ENCODE results near the gene RUFY2.

The RUFY2 gene

GRCh38 chr10:68342909-68343516 lies 64.1 kb downstream of the RUFY2 start:
- ATAC-seq (replicated peaks) (no peak), DNase-seq (no peak)
- no peak overlapping the region for H3K27ac Mint-ChIP-seq
- H3K4me3 Mint-ChIP-seq = no peak overlapping the region
- H3K4me1 Mint-ChIP-seq = peaks cover 6 to 7% of the 10 kb centered on the region in 2 donors
- H3K9me3 Mint-ChIP-seq = no peaks in the 10 kb centered on the region
- H3K27me3 Mint-ChIP-seq = no peaks in the 10 kb centered on the region
- peaks cover 38 to 64% of the 10 kb centered on the region in 2 donors for H3K36me3 Mint-ChIP-seq

- Mint-ChIP-seq H3K4me1 (peaks cover 21 to 28% of the 10 kb centered on the region in 2 donors), H3K27ac (no peak overlapping the region), H3K4me3 (no peak overlapping the region), H3K9me3 (no peaks in the 10 kb centered on the region), H3K27me3 (no peaks in the 10 kb centered on the region), H3K36me3 (peaks cover 40 to 68% of the 10 kb centered on the region in 2 donors)
- DNase-seq = no peak
- no peak for ATAC-seq (replicated peaks)
Measured at GRCh38 chr10:68340358-68341080, 66.6 kb downstream of the RUFY2 start.

- DNase-seq (no peak), ATAC-seq (replicated peaks) (no peak)
- Mint-ChIP-seq H3K27me3 (no peaks in the 10 kb centered on the region), H3K4me1 (peaks cover 29 to 56% of the 10 kb centered on the region in 2 donors), H3K36me3 (peaks cover 41 to 77% of the 10 kb centered on the region in 2 donors), H3K4me3 (peak overlapping the region; percentile 32 to 49), H3K27ac (peak overlapping the region; percentile 37), H3K9me3 (no peaks in the 10 kb centered on the region)
Measured at GRCh38 chr10:68336754-68337351, 70.2 kb downstream of the RUFY2 start.

GRCh38 chr10:68334672-68335467 lies 72.2 kb downstream of the RUFY2 start:
- H3K36me3 Mint-ChIP-seq = peaks cover 38 to 70% of the 10 kb centered on the region in 2 donors
- H3K9me3 Mint-ChIP-seq = peaks cover 0 to 3% of the 10 kb centered on the region in 2 donors
- DNase-seq = no peak
- H3K27ac Mint-ChIP-seq = peak overlapping the region; percentile 48
- H3K27me3 Mint-ChIP-seq = no peaks in the 10 kb centered on the region
- peak overlapping the region; percentile 99 for H3K4me3 Mint-ChIP-seq
- no peak for ATAC-seq (replicated peaks)
- H3K4me1 Mint-ChIP-seq = peaks cover 41 to 74% of the 10 kb centered on the region in 2 donors

GRCh38 chr10:68333440-68334431 lies 73.3 kb downstream of the RUFY2 start:
- H3K4me1 Mint-ChIP-seq = peaks cover 44 to 81% of the 10 kb centered on the region in 2 donors
- ATAC-seq (replicated peaks) (no peak), DNase-seq (no peak)
- peak overlapping the region; percentile 99 for H3K4me3 Mint-ChIP-seq
- H3K36me3 Mint-ChIP-seq = peaks cover 33 to 59% of the 10 kb centered on the region in 2 donors
- H3K27ac Mint-ChIP-seq = peak overlapping the region; percentile 100
- H3K9me3 Mint-ChIP-seq = peaks cover 0 to 3% of the 10 kb centered on the region in 2 donors
- no peaks in the 10 kb centered on the region for H3K27me3 Mint-ChIP-seq

GRCh38 chr10:68333058-68333395 lies 74.0 kb downstream of the RUFY2 start:
- peak overlapping the region; percentile 100 for H3K27ac Mint-ChIP-seq
- H3K4me1 Mint-ChIP-seq = peaks cover 45 to 82% of the 10 kb centered on the region in 2 donors
- H3K9me3 Mint-ChIP-seq = peaks cover 0 to 3% of the 10 kb centered on the region in 2 donors
- H3K36me3 Mint-ChIP-seq = peaks cover 29 to 54% of the 10 kb centered on the region in 2 donors
- no peak for ATAC-seq (replicated peaks)
- no peak for DNase-seq
- H3K4me3 Mint-ChIP-seq = peak overlapping the region; percentile 99
- no peaks in the 10 kb centered on the region for H3K27me3 Mint-ChIP-seq

GRCh38 chr10:68332259-68333057 lies 74.6 kb downstream of the RUFY2 start, which contains the start of gene PBLD:
TSS of gene PBLD (minus strand) at chr10:68332928. CDS start at chr10:68306844, 26,084 bp downstream.
- Mint-ChIP-seq H3K9me3 (peaks cover 0 to 3% of the 10 kb centered on the region in 2 donors), H3K36me3 (peaks cover 26 to 49% of the 10 kb centered on the region in 2 donors), H3K4me1 (peaks cover 41 to 77% of the 10 kb centered on the region in 2 donors), H3K27ac (peak within 1 kb of the TSS; percentile 100), H3K4me3 (peak within 1 kb of the TSS; percentile 99), H3K27me3 (no peaks in the 10 kb centered on the region)
- DNase-seq = peak; percentile 50
- ATAC-seq (replicated peaks) = peak; percentile 21 to 24

GRCh38 chr10:68331455-68332258 lies 75.4 kb downstream of the RUFY2 start, which contains the start of gene HNRNPH3:
TSS of gene HNRNPH3 (plus strand) at chr10:68332064. CDS start at chr10:68337222, 5,158 bp downstream.
- ATAC-seq (replicated peaks) = peak; percentile 84 to 87
- H3K9me3 Mint-ChIP-seq = peaks cover 0 to 3% of the 10 kb centered on the region in 2 donors
- peak; percentile 99 for DNase-seq
- H3K27ac Mint-ChIP-seq = peak within 1 kb of the TSS; percentile 100
- no peaks in the 10 kb centered on the region for H3K27me3 Mint-ChIP-seq
- peaks cover 25 to 42% of the 10 kb centered on the region in 2 donors for H3K36me3 Mint-ChIP-seq
- peak within 1 kb of the TSS; percentile 99 for H3K4me3 Mint-ChIP-seq
- peaks cover 39 to 72% of the 10 kb centered on the region in 2 donors for H3K4me1 Mint-ChIP-seq

- peaks cover 35 to 65% of the 10 kb centered on the region in 2 donors for H3K4me1 Mint-ChIP-seq
- H3K4me3 Mint-ChIP-seq = peak overlapping the region; percentile 99
- no peak for ATAC-seq (replicated peaks)
- DNase-seq = no peak
- H3K36me3 Mint-ChIP-seq = peaks cover 20 to 37% of the 10 kb centered on the region in 2 donors
- H3K9me3 Mint-ChIP-seq = peaks cover 0 to 3% of the 10 kb centered on the region in 2 donors
- no peaks in the 10 kb centered on the region for H3K27me3 Mint-ChIP-seq
- H3K27ac Mint-ChIP-seq = peak overlapping the region; percentile 100
Measured at GRCh38 chr10:68330852-68331454, 76.1 kb downstream of the RUFY2 start.

- H3K36me3 Mint-ChIP-seq = peaks cover 17 to 26% of the 10 kb centered on the region in 2 donors
- DNase-seq (no peak), ATAC-seq (replicated peaks) (no peak)
- H3K9me3 Mint-ChIP-seq = peaks cover 0 to 3% of the 10 kb centered on the region in 2 donors
- no peak overlapping the region for H3K27ac Mint-ChIP-seq
- H3K27me3 Mint-ChIP-seq = no peaks in the 10 kb centered on the region
- no peak overlapping the region for H3K4me3 Mint-ChIP-seq
- peaks cover 28 to 50% of the 10 kb centered on the region in 2 donors for H3K4me1 Mint-ChIP-seq
Measured at GRCh38 chr10:68329506-68329861, 77.6 kb downstream of the RUFY2 start.

GRCh38 chr10:68327889-68328786 lies 78.9 kb downstream of the RUFY2 start:
- no peaks in the 10 kb centered on the region for H3K27me3 Mint-ChIP-seq
- H3K36me3 Mint-ChIP-seq = peaks cover 13 to 20% of the 10 kb centered on the region in 2 donors
- DNase-seq (no peak), ATAC-seq (replicated peaks) (no peak)
- H3K27ac Mint-ChIP-seq = peak overlapping the region; percentile 10
- H3K4me3 Mint-ChIP-seq = peak overlapping the region; percentile 58 to 68
- H3K9me3 Mint-ChIP-seq = peaks cover 0 to 3% of the 10 kb centered on the region in 2 donors
- peaks cover 26 to 39% of the 10 kb centered on the region in 2 donors for H3K4me1 Mint-ChIP-seq

Data from stimulated activated naive B cell treated with anti-CD40 and anti-IgM and Interleukin-4, amounts not matched to agents 10 μg/mL and 1 μg/mL and 100 μg/mL, for 72 hours (primary cell).